ENCODE measurements around the gene ATP1A1. TPM values are rescaled to one million over a fixed set of nuclear protein-coding genes. Genes with fewer than 3 reads are reported as not detected.

Gene ATP1A1
- total and polyA plus RNA-seq, 2 donors (not counting 1 experiment from before 2014, with no cell fraction given) = 141 to 230 TPM

GRCh38 chr1:116386042-116386441, 13.0 kb downstream of the ATP1A1 start:
- Histone ChIP-seq H3K9ac (ENCODE audit: insufficient read depth, low read length) (no peak overlapping the region), H3K27me3 (ENCODE audit: control insufficient read depth, insufficient read depth, low read length) (no peaks in the 10 kb centered on the region), H3K27ac (ENCODE audit: insufficient read depth, low read length) (no peak overlapping the region), H4K20me1 (ENCODE audit: control insufficient read depth, extremely low read depth, insufficient read depth, low read length) (no peaks in the 10 kb centered on the region), H3K36me3 (ENCODE audit: control insufficient read depth, insufficient read depth, low read length) (peaks cover 13% of the 10 kb centered on the region), H3K4me3 (replicated peaks in 1 of 4; ENCODE audit: control extremely low read depth in 1 of 4, insufficient read depth in 1 of 4, low read depth in 3 of 4, low read length in 4 of 4) (no peak overlapping the region), H2AFZ (ENCODE audit: low read length) (no peak overlapping the region), H3K79me2 (ENCODE audit: control insufficient read depth, insufficient read depth, low read length) (peaks cover 16% of the 10 kb centered on the region), H3K4me1 (ENCODE audit: control insufficient read depth, extremely low read depth, insufficient read depth, low read length) (no peaks in the 10 kb centered on the region), H3K9me3 (ENCODE audit: control insufficient read depth, insufficient read depth, low read depth, low read length) (no peaks in the 10 kb centered on the region), H3K4me2 (ENCODE audit: extremely low read depth, insufficient read depth, low read length) (no peak overlapping the region)
- no peak for DNase-seq (ENCODE audit: low read depth in 2 of 2)
- TF ChIP-seq, protein P1, sequence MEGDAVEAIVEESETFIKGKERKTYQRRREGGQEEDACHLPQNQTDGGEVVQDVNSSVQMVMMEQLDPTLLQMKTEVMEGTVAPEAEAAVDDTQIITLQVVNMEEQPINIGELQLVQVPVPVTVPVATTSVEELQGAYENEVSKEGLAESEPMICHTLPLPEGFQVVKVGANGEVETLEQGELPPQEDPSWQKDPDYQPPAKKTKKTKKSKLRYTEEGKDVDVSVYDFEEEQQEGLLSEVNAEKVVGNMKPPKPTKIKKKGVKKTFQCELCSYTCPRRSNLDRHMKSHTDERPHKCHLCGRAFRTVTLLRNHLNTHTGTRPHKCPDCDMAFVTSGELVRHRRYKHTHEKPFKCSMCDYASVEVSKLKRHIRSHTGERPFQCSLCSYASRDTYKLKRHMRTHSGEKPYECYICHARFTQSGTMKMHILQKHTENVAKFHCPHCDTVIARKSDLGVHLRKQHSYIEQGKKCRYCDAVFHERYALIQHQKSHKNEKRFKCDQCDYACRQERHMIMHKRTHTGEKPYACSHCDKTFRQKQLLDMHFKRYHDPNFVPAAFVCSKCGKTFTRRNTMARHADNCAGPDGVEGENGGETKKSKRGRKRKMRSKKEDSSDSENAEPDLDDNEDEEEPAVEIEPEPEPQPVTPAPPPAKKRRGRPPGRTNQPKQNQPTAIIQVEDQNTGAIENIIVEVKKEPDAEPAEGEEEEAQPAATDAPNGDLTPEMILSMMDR (conservative IDR thresholded peaks at IDR 0.05 in 1 of 2, IDR thresholded peaks at IDR 0.05 in 1 of 2; ENCODE audit: low read depth in 1 of 2, low read length in 2 of 2) = no peak
- no peak for TF ChIP-seq EZH2 (IDR thresholded peaks at IDR 0.05; ENCODE audit: low read length, missing control alignments)

DNA sequence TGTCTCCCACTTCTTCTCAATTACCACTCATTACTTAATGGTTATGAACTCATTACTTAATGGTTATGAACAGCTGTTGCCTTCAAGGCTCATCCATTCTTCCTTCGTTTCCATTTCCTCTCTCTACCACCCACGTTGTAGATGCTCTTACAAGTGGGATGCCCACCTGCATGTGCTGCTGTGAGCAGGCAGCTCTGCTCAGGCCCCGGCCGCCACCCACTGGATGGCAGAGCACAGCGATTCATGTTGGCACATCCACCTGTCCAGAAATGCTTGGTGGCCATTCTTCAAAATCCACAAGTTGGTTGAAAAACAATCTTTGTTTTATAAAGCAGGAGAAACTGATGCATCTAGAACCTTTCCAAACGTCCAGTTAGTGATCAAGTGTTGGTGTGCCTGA, 14.5 kb downstream of the ATP1A1 start:
- H3K9me3 ChIP-seq (ENCODE audit: control insufficient read depth, insufficient read depth, low read depth, low read length) = no peaks in the 10 kb centered on the region
- no peak overlapping the region for H3K4me3 ChIP-seq (replicated peaks in 1 of 4; ENCODE audit: control extremely low read depth in 1 of 4, insufficient read depth in 1 of 4, low read depth in 3 of 4, low read length in 4 of 4)
- H3K27ac ChIP-seq (ENCODE audit: insufficient read depth, low read length) = no peak overlapping the region
- no peak overlapping the region for H3K4me2 ChIP-seq (ENCODE audit: extremely low read depth, insufficient read depth, low read length)
- H3K79me2 ChIP-seq (ENCODE audit: control insufficient read depth, insufficient read depth, low read length) = peaks cover 8% of the 10 kb centered on the region
- no peak for TF ChIP-seq EZH2 (IDR thresholded peaks at IDR 0.05; ENCODE audit: low read length, missing control alignments)
- TF ChIP-seq, protein P1 (conservative IDR thresholded peaks at IDR 0.05 in 1 of 2, IDR thresholded peaks at IDR 0.05 in 1 of 2; ENCODE audit: low read depth in 1 of 2, low read length in 2 of 2) = no peak
- no peaks in the 10 kb centered on the region for H3K4me1 ChIP-seq (ENCODE audit: control insufficient read depth, extremely low read depth, insufficient read depth, low read length)
- H3K36me3 ChIP-seq (ENCODE audit: control insufficient read depth, insufficient read depth, low read length) = peaks cover 15% of the 10 kb centered on the region
- no peaks in the 10 kb centered on the region for H4K20me1 ChIP-seq (ENCODE audit: control insufficient read depth, extremely low read depth, insufficient read depth, low read length)
- no peak overlapping the region for H2AFZ ChIP-seq (ENCODE audit: low read length)
- H3K27me3 ChIP-seq (ENCODE audit: control insufficient read depth, insufficient read depth, low read length) = no peaks in the 10 kb centered on the region
- no peak overlapping the region for H3K9ac ChIP-seq (ENCODE audit: insufficient read depth, low read length)
- no peak for DNase-seq (ENCODE audit: low read depth in 2 of 2)

- H4K20me1 ChIP-seq (ENCODE audit: control insufficient read depth, extremely low read depth, insufficient read depth, low read length) = no peaks in the 10 kb centered on the region
- H3K9ac ChIP-seq (ENCODE audit: insufficient read depth, low read length) = no peak overlapping the region
- peaks cover 5% of the 10 kb centered on the region for H3K79me2 ChIP-seq (ENCODE audit: control insufficient read depth, insufficient read depth, low read length)
- H3K4me2 ChIP-seq (ENCODE audit: extremely low read depth, insufficient read depth, low read length) = no peak overlapping the region
- H3K4me3 ChIP-seq (replicated peaks in 1 of 4; ENCODE audit: control extremely low read depth in 1 of 4, insufficient read depth in 1 of 4, low read depth in 3 of 4, low read length in 4 of 4) = no peak overlapping the region
- no peaks in the 10 kb centered on the region for H3K4me1 ChIP-seq (ENCODE audit: control insufficient read depth, extremely low read depth, insufficient read depth, low read length)
- H3K36me3 ChIP-seq (ENCODE audit: control insufficient read depth, insufficient read depth, low read length) = peaks cover 17% of the 10 kb centered on the region
- no peaks in the 10 kb centered on the region for H3K27me3 ChIP-seq (ENCODE audit: control insufficient read depth, insufficient read depth, low read length)
- H3K27ac ChIP-seq (ENCODE audit: insufficient read depth, low read length) = no peak overlapping the region
- H3K9me3 ChIP-seq (ENCODE audit: control insufficient read depth, insufficient read depth, low read depth, low read length) = no peaks in the 10 kb centered on the region
- H2AFZ ChIP-seq (ENCODE audit: low read length) = no peak overlapping the region
- TF ChIP-seq, protein P1 (conservative IDR thresholded peaks at IDR 0.05 in 1 of 2, IDR thresholded peaks at IDR 0.05 in 1 of 2; ENCODE audit: low read depth in 1 of 2, low read length in 2 of 2) = no peak
- no peak for TF ChIP-seq EZH2 (IDR thresholded peaks at IDR 0.05; ENCODE audit: low read length, missing control alignments)
- no peak for DNase-seq (ENCODE audit: low read depth in 2 of 2)
These were observed 15.1 kb downstream of the ATP1A1 start for GRCh38 chr1:116388122-116388521.
